Measurements from ENCODE around the gene SHCBP1L. TPM values are rescaled to one million over a fixed set of nuclear protein-coding genes. Genes with fewer than 3 reads are reported as not detected.

SHCBP1L gene
- total RNA-seq, 1 experiment from 2014 or later = not detected

- Histone ChIP-seq H3K18ac (ENCODE audit: insufficient read length, low read depth, low read length) (no peak overlapping the region), H2BK20ac (ENCODE audit: low read depth, low read length, poor library complexity, severe bottlenecking) (no peak overlapping the region), H3K79me2 (ENCODE audit: insufficient read depth, low read length) (no peaks in the 10 kb centered on the region), H3K14ac (ENCODE audit: insufficient read depth, low read length) (no peak overlapping the region), H3K4me2 (ENCODE audit: insufficient read depth, insufficient read length, low read length) (no peak overlapping the region), H2BK12ac (ENCODE audit: insufficient read length, low read depth, low read length) (no peak overlapping the region), H3K27me3 (ENCODE audit: insufficient read depth, low read length) (no peaks in the 10 kb centered on the region), H2BK15ac (ENCODE audit: low read depth, low read length) (no peak overlapping the region), H4K5ac (ENCODE audit: insufficient read length, low read depth, low read length) (no peak overlapping the region), H2BK5ac (ENCODE audit: insufficient read length, low read length) (no peak overlapping the region), H3K4me1 (ENCODE audit: insufficient read depth, low read length) (no peaks in the 10 kb centered on the region), H3K23me2 (ENCODE audit: insufficient read length, low read depth, low read length, poor library complexity, severe bottlenecking) (no peaks in the 10 kb centered on the region), H3K9ac (ENCODE audit: extremely low read depth, insufficient read length, low read length) (no peak overlapping the region), H3K79me1 (ENCODE audit: insufficient read depth, low read depth, low read length, poor library complexity, severe bottlenecking) (no peaks in the 10 kb centered on the region), H4K20me1 (ENCODE audit: control insufficient read depth, insufficient read depth, insufficient read length) (no peaks in the 10 kb centered on the region), H3K4ac (ENCODE audit: low read depth, low read length) (no peak overlapping the region), H4K8ac (replicated peaks; ENCODE audit: insufficient read length, low read depth, low read length) (no peak overlapping the region), H2AK5ac (ENCODE audit: insufficient read length, low read length) (no peak overlapping the region), H3K27ac (ENCODE audit: insufficient read length, low read depth, low read length) (no peak overlapping the region), H2AFZ (ENCODE audit: low read length) (no peak overlapping the region), H2BK120ac (ENCODE audit: low read depth, low read length, poor library complexity, severe bottlenecking) (no peak overlapping the region), H3K9me3 (ENCODE audit: control insufficient read depth, low read depth, low read length) (no peaks in the 10 kb centered on the region), H3T11ph (ENCODE audit: low read length) (no peak overlapping the region), H3K56ac (ENCODE audit: insufficient read length, low read depth, low read length) (no peak overlapping the region), H4K91ac (ENCODE audit: insufficient read length, low read depth, low read length) (no peak overlapping the region), H3K23ac (ENCODE audit: insufficient read length, low read depth, low read length) (no peak overlapping the region)
- no CpG with 5 or more reads among the region's 1 CpG for WGBS (ENCODE audit: extremely low coverage, insufficient read length, low lambda C conversion rate)
- Mint-ChIP-seq H3K36me3 (ENCODE audit: insufficient read depth in 1 of 3, low read depth in 3 of 3) (peaks cover 0 to 6% (median 0%) of the 10 kb centered on the region in 3 experiments; a peak in 2 of 7 replicates), H3K27ac (no peak overlapping the region), H3K27me3 (ENCODE audit: low read depth) (no peaks in the 10 kb centered on the region), H3K4me3 (no peak overlapping the region), H3K4me1 (no peaks in the 10 kb centered on the region), H3K9me3 (peaks cover 3 to 7% of the 10 kb centered on the region in 2 experiments; a peak in 1 of 5 replicates)
- TF ChIP-seq CTCF (conservative IDR thresholded peaks at IDR 0.05) = no peak
- DNase-seq = no peak
Measured at GRCh38 chr1:182984621-182985020, 31.7 kb upstream of the SHCBP1L start.
